HG03354 (cell line): ENCODE data around the gene ZNF628.
A peak's percentile ranks its signal among the peaks of the same experiment; 100 is the strongest.
"Not testable (repeated sequence)": the region's sequence is repeated elsewhere in the genome, so short reads cannot be mapped to it uniquely, and the experiment has no call there.

Experiments used
- ATAC-seq: cut with Tn5 transposase; IDR thresholded peaks from one replicate; pipeline ENCODE4 v1.9.1; 2021; ENCODE audit warnings: mild to moderate bottlenecking; ENCODE audit not compliant: unreplicated experiment, poor library complexity, severe bottlenecking

The ZNF628 gene

GRCh38 chr19:55448175-55448490 lies 28.3 kb upstream of the ZNF628 start:
- ATAC-seq: not testable (repeated sequence)

- no peak for ATAC-seq
Measured at GRCh38 chr19:55449469-55449868, 26.9 kb upstream of the ZNF628 start.

GRCh38 chr19:55451163-55451964 lies 25.1 kb upstream of the ZNF628 start:
- no peak for ATAC-seq

- ATAC-seq: no peak
Measured at GRCh38 chr19:55451965-55452748, 24.3 kb upstream of the ZNF628 start.

GRCh38 chr19:55452749-55453346 lies 23.6 kb upstream of the ZNF628 start:
- no peak for ATAC-seq

- no peak for ATAC-seq
Measured at GRCh38 chr19:55453511-55454260, 22.7 kb upstream of the ZNF628 start.

GRCh38 chr19:55454787-55455243 lies 21.6 kb upstream of the ZNF628 start:
- no peak for ATAC-seq

- no peak for ATAC-seq
Measured at GRCh38 chr19:55455576-55456235, 20.7 kb upstream of the ZNF628 start.

GRCh38 chr19:55456347-55456746 lies 20.1 kb upstream of the ZNF628 start:
- no peak for ATAC-seq

GRCh38 chr19:55457683-55458457 lies 18.5 kb upstream of the ZNF628 start:
- ATAC-seq: no peak

- no peak for ATAC-seq
Measured at GRCh38 chr19:55459551-55459949, 16.9 kb upstream of the ZNF628 start.

GRCh38 chr19:55459950-55460657 lies 16.3 kb upstream of the ZNF628 start:
- ATAC-seq: no peak

GRCh38 chr19:55460670-55461258 lies 15.7 kb upstream of the ZNF628 start:
- ATAC-seq: no peak

- ATAC-seq: peak; percentile 94
Measured at GRCh38 chr19:55461259-55461973, 15.0 kb upstream of the ZNF628 start, which contains the start of gene ISOC2. Gene ISOC2 (minus strand): TSS chr19:55461642. CDS start chr19:55456486, 5,156 bp downstream.

- no peak for ATAC-seq
Measured at GRCh38 chr19:55461974-55462626, 14.3 kb upstream of the ZNF628 start.

- ATAC-seq: no peak
Measured at GRCh38 chr19:55462722-55463121, 13.7 kb upstream of the ZNF628 start.

GRCh38 chr19:55463583-55464031 lies 12.8 kb upstream of the ZNF628 start:
- ATAC-seq: no peak
